GM21576 (cell line): ENCODE results near the gene LCE2D.

Experiments
- ATAC-seq: cut with Tn5 transposase; IDR thresholded peaks from one replicate; pipeline ENCODE4 v1.9.1; 2021; ENCODE audit warnings: mild to moderate bottlenecking, moderate library complexity; ENCODE audit not compliant: unreplicated experiment

Gene LCE2D

DNA sequence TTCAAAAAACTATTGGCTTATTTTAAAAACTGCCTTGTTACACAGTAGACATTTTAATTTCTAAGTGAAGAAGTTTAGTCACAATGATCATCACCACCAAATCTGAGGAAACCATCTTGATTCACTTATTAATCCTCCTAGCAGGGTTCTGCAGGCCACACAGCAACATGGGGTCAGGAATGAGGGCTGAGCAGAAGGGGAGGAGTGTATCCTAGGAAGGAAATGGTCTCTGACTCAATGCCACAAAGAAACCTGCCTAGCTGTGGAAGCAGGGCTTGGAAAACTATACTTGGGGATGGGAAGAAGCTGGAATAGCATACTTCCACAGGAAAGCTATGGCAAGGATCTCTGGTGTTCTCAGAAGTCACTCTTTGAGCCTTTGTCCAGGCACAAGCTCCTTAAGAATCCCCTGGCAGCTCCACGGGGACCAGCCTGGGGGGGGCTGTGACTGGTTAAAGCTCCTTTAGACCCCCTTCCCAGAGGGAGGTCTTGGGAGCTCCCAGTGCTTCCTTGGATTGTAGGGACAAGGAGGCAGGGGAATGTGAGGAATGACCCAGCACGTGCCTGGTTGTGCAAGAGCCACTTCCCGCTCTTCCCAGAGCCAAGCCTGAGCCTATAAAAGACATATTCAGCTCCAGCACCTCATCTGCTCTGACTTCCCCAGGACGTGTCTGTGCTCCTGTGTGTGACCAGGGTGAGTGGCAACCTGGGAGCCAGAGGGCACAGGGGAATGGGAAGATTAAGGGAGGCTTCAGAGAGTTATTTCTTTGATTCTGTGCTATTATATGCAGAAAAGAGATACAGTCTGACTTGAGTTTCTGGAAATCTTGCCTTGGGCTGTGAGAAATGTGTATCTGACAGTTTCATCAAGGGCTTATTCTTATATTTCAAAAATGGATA lies 34.8 kb downstream of the LCE2D start, which contains the start of gene LCE2A:
TSS of gene LCE2A (plus strand) at position 645 of the 900 bp plus-strand sequence. CDS start 557 bp downstream, outside the sequence.
- no peak for ATAC-seq

DNA sequence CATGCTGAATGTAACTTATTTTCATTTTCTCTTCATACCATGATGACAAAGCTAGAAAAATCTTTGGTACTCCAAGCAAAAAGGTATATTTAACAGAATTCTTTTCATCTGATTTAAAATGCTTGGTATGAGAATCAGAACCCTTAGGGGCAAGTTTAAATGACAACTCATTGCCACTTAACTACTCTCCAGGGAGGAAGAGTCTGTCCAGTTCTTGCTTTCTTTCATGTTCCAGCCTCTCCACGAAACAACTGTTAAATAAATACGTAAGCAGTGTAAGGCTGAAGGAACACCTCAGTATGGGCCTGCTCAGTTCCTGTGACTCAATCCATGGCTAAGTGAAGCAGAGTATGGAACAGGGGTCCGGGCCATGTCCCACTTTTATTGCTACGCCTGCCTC lies 36.6 kb downstream of the LCE2D start:
- ATAC-seq = no peak

DNA sequence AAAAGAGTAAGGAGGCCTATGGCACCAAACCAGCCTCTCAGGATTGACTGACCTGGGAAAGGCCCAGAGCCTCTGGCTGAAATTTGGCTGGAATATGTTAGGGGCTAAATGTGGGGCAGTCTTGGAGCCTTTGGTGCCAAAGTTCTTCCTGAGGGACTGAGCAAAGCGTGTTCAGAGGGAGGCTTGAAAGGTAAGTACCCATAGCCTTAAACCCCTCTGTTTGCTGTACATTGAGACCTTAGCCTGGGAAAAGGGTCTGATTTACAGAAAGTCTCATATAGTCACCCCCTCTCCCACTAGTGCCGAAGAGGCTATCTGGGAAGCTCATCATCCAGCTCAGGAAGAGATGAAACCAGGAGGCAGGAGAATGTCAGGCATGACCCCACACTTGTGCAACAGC lies 44.7 kb downstream of the LCE2D start, which contains the start of gene LCE4A:
TSS of gene LCE4A (plus strand) at position 301 of the 400 bp plus-strand sequence. CDS start 916 bp downstream, outside the sequence.
- no peak for ATAC-seq
